Midbrain (tissue), 1 donor: ENCODE data around the gene CDK11B.
"Not testable (repeated sequence)": the region's sequence is repeated elsewhere in the genome, so short reads cannot be mapped to it uniquely, and the experiment has no call there.

Source experiments
- DNase-seq: peaks from one replicate; lab custom pipeline; 2025; lab: John Stamatoyannopoulos, UW

CDK11B gene

DNA sequence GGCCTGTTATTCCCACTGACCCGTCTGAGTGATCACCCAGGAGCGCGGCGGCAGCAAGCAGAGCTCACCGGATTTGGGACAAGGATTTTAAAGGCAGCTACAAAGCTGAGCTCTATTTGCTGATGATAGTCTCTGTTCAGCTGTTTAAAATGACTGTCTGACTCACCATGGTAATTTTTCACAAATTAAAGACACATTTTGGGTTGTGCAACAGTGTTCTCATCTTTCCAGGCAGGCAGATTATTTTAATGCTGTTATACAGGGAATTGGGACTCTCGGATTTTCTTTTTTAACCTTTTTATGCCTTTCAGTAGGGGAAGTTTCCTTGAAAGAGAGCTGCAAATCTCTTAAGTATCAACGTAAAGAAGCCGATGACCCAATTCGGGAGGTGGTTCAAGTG, 3.6 kb upstream of the CDK11B start:
- DNase-seq = not testable (repeated sequence)

GRCh38 chr1:1648265-1648664, 10.5 kb downstream of the CDK11B start:
- not testable (repeated sequence) for DNase-seq

- not testable (repeated sequence) for DNase-seq
These were observed 11.1 kb downstream of the CDK11B start for GRCh38 chr1:1647567-1648241.

DNA sequence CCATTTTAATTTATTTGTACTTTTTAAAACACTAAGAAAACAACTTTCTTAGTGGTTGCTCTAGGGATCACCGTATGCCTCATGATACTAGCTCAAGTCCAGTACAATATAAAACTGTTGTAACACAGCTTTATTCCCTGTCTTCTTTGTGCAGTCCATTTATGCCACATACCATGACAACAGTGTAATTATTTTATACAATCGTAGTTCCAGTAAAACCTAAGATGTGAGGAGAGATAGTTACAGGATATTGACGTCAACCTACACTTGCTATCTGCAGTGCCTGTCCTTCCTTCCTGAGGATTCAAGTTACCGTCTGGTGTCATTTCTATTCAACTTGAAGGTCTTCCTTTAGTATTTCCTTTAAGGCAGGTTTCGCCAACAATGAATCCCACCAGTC, 12.5 kb downstream of the CDK11B start:
- not testable (repeated sequence) for DNase-seq

- DNase-seq = not testable (repeated sequence)
These were observed 17.9 kb downstream of the CDK11B start for GRCh38 chr1:1640711-1641461.

DNA sequence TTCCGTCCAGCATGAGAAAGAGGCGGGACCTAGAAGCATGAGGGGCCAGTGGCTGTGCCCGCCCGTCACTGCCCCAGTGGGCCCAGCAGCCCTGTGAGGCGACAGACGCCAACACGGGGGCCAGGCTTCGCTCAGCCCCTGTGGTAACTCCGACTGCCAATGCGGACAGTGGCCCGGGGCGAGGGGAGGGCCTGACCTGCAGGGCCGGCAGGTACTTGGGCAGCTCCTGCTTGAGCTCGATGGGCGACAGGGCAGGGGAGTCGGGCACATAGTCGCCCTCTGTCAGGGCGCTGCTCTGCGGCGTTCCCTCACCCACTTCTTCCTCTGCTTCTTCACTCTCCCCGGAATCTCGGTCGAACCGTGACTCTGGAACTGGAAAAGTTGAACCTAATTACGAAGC, 18.7 kb downstream of the CDK11B start:
- not testable (repeated sequence) for DNase-seq

- not testable (repeated sequence) for DNase-seq
These were observed 19.4 kb downstream of the CDK11B start for GRCh38 chr1:1639368-1639767.

DNA sequence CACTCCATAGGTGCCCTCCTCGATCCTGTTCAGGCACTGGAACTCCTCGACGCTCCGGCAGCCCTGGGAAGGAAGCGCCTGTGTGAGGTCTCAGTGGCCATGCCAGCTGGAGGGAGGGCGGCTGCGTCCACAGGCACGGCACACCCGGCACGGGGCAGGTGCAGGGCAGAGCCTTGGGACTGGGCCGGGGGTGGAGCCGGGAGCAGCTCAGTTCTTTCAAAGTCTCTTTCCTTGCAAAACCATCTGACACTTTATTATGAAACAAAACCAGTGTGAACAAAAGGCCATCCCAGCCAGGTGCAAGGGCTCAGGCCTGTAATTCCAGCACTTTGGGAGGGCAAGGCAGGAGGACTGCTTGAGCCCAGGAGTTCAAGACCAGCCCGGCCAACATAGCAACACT, 20.3 kb downstream of the CDK11B start:
- DNase-seq = not testable (repeated sequence)

DNA sequence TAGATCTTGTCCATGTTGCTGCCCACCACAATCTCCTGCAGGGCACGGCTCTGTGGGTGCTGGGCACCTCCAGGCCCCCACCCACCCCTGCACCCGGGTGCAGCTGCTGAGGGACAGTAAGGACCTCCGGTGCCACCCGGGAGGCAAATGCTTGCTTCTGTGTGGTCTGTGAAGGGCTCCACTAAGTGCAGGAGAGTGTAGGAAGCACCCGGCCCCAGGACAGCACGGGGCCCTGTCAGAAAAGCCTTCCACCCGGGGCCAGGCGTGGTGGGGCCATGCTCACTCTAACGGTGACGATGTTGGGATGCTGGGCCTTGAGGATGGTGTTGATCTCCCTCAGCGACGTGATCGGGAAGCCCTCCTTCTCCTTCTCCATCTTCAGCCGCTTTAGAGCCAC, 21.3 kb downstream of the CDK11B start:
- DNase-seq = not testable (repeated sequence)

DNA sequence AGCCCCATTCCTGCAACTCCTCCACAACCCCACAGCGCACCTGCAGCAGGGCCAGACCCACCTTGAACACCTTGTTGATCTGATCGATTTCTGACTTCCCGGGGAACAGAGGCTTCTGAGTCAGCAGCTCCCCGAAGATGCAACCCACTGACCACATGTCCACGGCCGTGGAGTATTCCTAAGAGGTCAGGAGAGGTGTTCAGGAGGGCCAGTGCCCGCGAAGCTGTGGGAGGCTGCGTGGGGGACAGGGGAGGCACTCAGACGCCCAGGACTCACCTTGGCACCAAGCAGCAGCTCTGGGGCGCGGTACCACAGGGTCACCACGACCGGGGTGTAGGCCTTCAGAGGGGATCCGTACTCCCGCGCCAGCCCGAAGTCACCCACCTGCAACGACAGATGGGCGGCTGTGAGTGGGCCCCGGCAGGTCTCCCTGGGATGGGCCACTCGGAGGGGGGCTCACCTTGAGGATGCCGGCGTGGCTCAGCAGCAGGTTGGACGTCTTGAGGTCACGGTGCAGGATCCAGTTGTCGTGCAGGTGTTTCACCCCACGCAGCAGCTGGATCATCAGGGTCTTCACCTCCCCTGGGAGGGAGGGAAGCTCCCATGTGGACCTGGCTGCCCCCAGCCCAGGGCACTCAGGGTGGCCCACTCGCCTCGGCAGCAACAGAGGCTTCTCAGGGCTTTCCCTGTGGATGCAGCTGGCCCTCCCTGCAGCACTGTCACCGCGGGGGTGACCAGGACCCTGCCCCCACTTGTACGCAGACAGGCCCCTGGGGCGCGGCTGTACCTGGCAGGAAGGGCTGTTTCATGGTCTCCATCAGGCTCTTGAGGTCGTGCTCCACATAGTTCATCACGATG, 22.0 kb downstream of the CDK11B start:
- DNase-seq = not testable (repeated sequence)

- DNase-seq = not testable (repeated sequence)
These were observed 24.2 kb downstream of the CDK11B start for GRCh38 chr1:1634613-1635012.

DNA sequence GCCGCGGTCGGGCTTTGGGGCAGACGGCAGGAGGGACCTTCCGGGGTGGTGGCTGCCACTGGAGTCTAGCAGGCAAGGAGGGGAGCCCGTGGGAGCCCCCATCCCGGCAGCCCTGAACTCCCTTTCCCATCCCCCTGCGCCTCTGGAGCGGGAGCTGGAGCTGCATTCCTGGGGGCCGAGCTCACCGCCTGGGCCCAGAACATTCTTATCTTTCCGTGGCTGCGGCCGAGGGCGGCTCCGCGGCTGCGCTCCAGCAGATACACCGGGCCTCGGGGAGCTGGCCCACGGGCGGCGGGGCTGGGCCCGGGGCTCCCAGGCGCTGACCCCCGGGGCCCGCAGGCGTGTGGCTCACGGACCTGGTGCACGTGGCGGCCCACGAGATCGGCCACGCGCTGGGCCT, 25.4 kb downstream of the CDK11B start:
- not testable (repeated sequence) for DNase-seq

DNA sequence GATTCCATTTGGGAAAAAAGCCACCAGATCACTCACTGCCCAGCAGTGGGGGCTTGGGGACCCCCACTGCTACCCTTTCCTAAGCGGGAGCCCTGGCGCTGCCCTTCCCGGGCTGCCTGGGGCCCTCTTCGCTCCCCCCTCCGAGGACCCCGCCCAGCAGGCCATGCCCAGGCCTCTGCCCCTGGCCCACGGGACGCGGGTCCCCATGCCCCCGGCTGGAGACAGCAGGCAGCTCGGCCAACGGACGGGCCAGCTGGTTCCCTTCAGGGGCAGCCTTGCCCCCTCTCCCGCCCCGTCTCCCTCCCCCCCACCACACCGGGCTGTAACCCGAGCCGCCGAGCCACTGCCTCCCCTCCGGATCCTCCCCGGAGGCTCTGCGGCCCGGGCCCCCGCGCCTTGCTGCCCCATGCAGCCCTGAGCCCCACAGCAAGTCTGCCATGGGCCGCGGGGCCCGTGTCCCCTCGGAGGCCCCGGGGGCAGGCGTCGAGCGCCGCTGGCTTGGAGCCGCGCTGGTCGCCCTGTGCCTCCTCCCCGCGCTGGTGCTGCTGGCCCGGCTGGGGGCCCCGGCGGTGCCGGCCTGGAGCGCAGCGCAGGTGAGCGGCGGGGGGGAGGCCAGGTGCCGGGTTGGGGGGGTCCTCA, 26.9 kb downstream of the CDK11B start, which contains the start of gene MMP23B:
MMP23B (plus strand) TSS at position 392 of the 639 bp plus-strand sequence; CDS start at position 438, 46 bp downstream.
- no peak for DNase-seq

DNA sequence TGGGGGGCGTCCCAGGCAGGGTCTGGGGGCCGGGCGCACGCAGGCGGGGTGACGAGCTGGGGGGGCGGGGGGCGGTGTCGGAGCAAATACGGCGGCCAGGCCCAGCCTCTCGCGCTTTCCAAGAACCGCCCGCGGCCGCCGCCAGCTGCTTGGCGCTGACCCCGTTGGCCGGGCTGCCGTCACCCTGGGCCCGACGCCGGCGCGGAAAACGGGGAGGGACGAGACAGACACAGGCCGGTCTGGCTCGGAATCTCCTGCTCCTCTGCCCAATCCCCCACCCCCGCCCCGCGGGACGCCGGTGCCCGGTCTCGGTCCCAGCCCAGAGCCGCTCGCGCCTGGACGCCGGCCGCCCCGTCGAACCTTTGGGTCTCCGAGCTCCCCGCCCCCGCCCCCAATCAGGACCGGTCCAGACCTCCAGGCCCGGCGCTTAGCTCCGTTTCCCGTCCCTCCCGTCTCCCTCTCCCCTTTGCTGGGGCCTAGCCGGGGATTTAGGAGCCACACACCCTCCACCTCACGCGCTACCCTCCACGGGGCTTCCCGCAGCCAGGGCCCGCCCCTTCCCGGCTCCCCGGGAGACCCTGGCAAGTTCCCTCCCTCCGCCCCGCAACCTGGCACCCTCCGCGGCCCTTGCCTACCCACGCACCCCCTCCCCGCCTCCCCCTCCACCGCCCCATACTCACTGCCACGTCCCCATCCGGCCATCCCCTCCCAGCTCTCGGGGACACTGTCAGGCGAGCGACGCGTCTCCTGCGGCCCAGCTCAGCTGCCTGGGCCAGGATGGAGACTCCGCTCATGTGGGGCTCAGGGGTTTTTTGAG, 27.6 kb downstream of the CDK11B start:
- DNase-seq = peak; percentile 27

DNA sequence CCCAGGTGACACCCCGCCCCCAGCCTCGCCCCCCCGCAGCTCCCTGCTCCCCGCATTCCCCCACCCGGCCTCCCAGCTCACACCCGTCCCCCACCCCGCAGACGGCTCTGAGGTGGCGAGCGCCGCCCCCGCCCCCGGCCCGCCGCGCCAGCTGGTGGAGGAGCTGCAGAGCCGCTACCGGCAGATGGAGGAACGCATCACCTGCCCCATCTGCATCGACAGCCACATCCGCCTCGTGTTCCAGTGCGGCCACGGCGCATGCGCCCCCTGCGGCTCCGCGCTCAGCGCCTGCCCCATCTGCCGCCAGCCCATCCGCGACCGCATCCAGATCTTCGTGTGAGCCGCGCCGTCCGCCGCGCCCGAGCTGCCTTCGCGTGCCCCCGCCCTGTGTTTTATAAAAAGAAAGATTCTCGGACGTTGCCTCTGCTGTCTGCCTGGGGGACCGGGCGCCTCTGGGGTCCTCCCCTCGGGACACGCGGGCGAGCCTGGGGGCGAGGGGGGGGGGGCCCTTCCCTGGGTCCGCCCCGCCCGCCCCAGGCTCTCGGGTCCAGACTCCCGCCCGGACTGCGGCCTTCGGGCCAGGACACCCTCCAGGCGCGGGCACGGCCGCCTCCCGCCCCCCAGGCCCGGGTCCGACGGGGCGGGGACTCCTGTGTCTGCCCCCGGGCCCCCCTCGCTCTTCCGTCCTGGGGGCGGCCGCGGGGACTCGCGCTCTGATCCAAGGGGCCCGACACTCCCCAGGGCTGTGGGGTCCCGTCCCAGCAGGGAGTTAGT, 28.4 kb downstream of the CDK11B start:
- DNase-seq = no peak

- DNase-seq = no peak
These were observed 29.2 kb downstream of the CDK11B start for GRCh38 chr1:1629430-1630190.

DNA sequence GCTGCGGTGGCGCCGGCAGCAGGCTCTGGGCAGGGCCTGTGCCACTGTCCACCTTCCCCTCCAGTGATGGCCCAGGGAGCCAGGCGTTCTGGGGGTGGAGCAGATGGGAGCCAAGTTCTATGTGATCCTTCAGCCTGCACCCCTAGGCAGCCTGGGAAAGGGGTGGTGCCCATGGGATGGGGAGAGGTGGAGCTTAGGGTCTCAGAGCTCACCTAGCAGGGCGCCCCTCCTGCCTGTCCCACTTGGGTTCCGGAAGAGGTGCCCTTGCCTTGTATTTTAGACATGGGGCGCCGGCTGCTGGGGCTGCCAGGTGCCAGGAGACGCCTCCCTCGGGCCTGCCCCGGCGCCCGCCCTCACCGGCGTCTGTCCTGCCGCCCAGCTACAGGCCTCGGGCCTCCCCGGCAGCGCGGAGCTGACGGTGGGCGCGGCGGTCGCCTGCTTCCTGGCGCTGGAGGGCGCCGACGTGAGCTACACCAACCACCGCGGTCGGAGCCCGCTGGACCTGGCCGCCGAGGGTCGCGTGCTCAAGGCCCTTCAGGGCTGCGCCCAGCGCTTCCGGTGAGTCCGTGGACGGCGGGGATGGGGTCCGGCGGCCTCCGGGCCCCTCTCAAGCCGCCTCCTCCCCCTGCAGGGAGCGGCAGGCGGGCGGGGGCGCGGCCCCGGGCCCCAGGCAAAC, 29.9 kb downstream of the CDK11B start:
- DNase-seq = no peak

DNA sequence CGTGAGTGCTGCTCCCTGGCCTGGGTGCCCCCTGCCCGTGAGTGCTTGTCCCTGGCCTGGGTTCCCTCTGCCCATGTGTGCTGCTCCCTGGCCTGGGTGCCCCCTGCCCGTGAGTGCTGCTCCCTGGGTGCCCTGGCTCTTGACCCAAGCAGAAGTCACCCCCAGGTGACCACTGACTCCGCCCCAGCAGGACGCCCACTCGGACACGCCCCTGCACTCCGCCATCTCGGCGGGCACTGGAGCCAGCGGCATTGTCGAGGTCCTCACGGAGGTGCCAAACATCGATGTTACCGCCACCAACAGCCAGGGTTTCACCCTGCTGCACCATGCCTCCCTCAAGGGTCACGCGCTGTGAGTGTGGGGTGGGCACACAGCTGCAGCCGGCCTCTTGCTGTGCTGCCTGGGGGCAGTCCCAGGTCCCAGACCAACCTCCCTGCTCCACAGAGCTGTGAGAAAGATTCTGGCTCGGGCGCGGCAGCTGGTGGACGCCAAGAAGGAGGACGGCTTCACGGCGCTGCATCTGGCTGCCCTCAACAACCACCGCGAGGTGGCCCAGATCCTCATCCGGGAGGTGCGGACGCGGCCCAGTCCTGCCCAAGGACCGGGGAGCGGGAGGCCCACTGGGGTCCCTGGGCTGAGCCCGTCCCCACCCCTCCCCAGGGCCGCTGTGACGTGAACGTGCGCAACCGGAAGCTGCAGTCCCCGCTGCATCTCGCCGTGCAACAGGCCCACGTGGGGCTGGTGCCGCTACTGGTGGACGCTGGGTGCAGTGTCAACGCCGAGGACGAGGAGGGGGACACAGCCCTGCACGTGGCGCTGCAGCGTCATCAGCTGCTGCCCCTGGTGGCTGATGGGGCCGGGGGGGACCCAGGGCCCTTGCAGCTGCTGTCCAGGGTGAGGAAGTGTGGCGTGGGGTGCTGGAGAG, 30.7 kb downstream of the CDK11B start:
- no peak for DNase-seq
